Measurements from ENCODE around the gene NTM. TPM values are rescaled to one million over a fixed set of nuclear protein-coding genes. Genes with fewer than 3 reads are reported as not detected.
A peak's percentile ranks its signal among the peaks of the same experiment; 100 is the strongest.

NTM gene
- total RNA-seq, 6 donors from 2014 or later = 4.1 to 151 (median 115) TPM

DNA sequence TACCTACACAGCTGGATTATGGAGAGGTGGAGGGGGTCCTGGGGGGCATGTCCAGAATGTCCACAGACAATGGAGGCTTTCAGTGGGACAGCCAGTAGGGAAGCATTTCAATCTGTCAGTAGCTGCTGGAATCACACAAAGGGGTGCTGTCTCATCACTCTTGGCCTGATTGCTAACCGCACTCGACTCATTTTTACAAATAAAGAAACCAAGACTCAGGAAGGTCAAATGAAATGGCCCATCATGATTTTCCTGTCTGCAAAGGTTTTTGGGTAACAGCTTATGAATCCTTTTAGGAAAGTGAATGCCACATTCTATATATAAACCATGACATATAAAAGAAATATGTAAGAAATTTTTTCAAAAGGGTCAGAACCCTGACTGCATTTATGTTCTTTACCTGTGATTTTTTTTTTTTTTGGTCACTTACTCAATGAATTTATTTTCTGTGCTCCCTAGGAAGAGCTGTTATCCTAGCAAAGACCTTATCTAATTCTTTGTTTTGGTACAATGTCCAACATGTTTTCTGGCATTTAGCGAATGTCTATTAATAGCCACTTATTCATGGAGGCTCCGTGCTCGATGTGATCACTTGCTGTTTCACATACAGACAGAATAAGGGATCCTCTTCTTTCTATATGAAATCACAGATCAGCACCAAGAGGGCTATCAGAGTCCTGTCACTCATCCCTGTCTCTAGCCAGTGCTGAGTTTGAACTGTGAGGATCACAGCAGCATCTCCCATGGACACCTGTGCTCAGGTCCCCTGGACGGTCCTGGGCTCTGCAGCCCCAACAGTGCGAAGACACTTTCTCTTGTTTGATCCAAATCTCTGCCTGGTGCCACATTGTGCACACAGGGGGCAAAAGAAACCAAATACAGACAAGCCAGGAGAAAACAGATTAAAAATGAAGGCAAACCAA lies 979.7 kb downstream of the NTM start:
- Histone ChIP-seq H3K4me1 (no peaks in the 10 kb centered on the region), H3K27ac (no peak overlapping the region), H3K4me3 (no peak overlapping the region), H3K36me3 (no peaks in the 10 kb centered on the region), H3K27me3 (no peaks in the 10 kb centered on the region), H3K9me3 (no peaks in the 10 kb centered on the region)
- ATAC-seq (ENCODE audit: low FRiP score in 2 of 2) (no peak), DNase-seq (no peak)
- 80 to 89% methylated on average over 7 of the region's 7 CpGs for WGBS, 2 donors
- TF ChIP-seq POLR2A (IDR thresholded peaks at IDR 0.05) (no peak), EP300 (IDR thresholded peaks at IDR 0.05) (no peak), CTCF (IDR thresholded peaks at IDR 0.05) (no peak), POLR2AphosphoS5 (IDR thresholded peaks at IDR 0.05) (no peak)

DNA sequence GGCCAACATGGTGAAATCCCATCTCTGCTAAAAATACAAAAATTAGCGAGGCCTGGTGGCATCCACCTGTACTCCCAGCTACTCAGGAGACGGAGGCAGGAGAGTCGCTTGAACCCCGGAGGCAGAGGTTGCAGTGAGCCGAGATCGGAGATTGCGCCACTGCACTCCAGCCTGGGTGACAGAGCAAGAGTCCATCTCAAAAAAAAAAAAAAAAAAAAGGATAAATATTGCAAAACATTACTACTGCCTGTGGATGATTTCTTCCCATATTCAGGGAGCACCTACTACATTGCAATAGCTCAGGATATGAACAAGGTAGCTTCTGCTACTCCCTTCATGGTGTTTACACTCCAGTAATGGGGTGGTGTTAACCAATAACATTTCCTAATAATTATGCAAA lies 980.6 kb downstream of the NTM start:
- H3K4me3 ChIP-seq = no peak overlapping the region
- H3K27me3 ChIP-seq = no peaks in the 10 kb centered on the region
- WGBS, 2 donors = 87 to 90% methylated on average over 7 of the region's 7 CpGs
- no peaks in the 10 kb centered on the region for H3K36me3 ChIP-seq
- no peaks in the 10 kb centered on the region for H3K4me1 ChIP-seq
- no peak for TF ChIP-seq CTCF (IDR thresholded peaks at IDR 0.05)
- no peak for TF ChIP-seq POLR2AphosphoS5 (IDR thresholded peaks at IDR 0.05)
- TF ChIP-seq EP300 (IDR thresholded peaks at IDR 0.05) = no peak
- TF ChIP-seq POLR2A (IDR thresholded peaks at IDR 0.05) = no peak
- H3K9me3 ChIP-seq = no peaks in the 10 kb centered on the region
- H3K27ac ChIP-seq = no peak overlapping the region
- ATAC-seq (ENCODE audit: low FRiP score in 2 of 2) (no peak), DNase-seq (no peak)

- no peaks in the 10 kb centered on the region for H3K36me3 ChIP-seq
- no peaks in the 10 kb centered on the region for H3K4me1 ChIP-seq
- H3K27ac ChIP-seq = no peak overlapping the region
- H3K27me3 ChIP-seq = no peaks in the 10 kb centered on the region
- H3K4me3 ChIP-seq = no peak overlapping the region
- ATAC-seq (ENCODE audit: low FRiP score in 2 of 2) (no peak), DNase-seq (peak in 1 of 2 donors; percentile 60)
- 87 to 95% methylated on average over 2 to 8 of the region's 8 CpGs for WGBS, 2 donors
- H3K9me3 ChIP-seq = no peaks in the 10 kb centered on the region
- no peak for TF ChIP-seq POLR2AphosphoS5 (IDR thresholded peaks at IDR 0.05)
- TF ChIP-seq POLR2A (IDR thresholded peaks at IDR 0.05) = no peak
- TF ChIP-seq EP300 (IDR thresholded peaks at IDR 0.05) = no peak
- no peak for TF ChIP-seq CTCF (IDR thresholded peaks at IDR 0.05)
These were observed 982.1 kb downstream of the NTM start for GRCh38 chr11:132352497-132352896.

DNA sequence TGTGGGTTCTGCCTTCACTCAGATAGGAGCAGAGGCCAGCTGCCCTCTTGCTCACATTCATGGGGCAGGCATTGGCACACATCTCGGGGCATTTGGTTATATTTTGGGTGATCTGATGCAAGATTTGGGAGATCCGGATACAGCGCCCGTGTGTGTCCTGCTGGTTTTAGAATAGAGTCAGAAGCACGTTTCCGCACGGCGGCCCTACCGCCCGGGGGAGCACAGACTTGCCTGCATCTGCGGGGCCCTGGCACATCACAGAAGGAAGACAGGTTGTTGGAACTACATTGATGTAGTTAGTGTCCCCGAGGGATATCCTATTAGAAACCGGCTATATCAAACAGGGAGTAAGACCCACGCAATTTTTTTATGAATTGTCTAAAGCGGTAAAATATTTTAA lies 982.8 kb downstream of the NTM start:
- no peak for ATAC-seq (ENCODE audit: low FRiP score in 2 of 2)
- no peak overlapping the region for H3K4me3 ChIP-seq

More for the DNA sequence above, 982.8 kb downstream of the NTM start:
- Histone ChIP-seq H3K27me3 (no peaks in the 10 kb centered on the region), H3K9me3 (no peaks in the 10 kb centered on the region), H3K27ac (no peak overlapping the region), H3K36me3 (no peaks in the 10 kb centered on the region), H3K4me1 (no peaks in the 10 kb centered on the region)
- WGBS, 2 donors = 93 to 96% methylated on average over 5 to 15 of the region's 15 CpGs
- peak in 1 of 2 donors; percentile 60 for DNase-seq
- no peak for TF ChIP-seq CTCF (IDR thresholded peaks at IDR 0.05)
- no peak for TF ChIP-seq POLR2AphosphoS5 (IDR thresholded peaks at IDR 0.05)
- TF ChIP-seq POLR2A (IDR thresholded peaks at IDR 0.05) = no peak
- no peak for TF ChIP-seq EP300 (IDR thresholded peaks at IDR 0.05)
